Keratinocyte (primary cell): ENCODE data around the gene GCNT3.

Experiments
- EZH2 ChIP-seq: IDR thresholded peaks from one replicate; pipeline ENCODE4 v1.6.1; 2012; ENCODE audit warnings: inconsistent platforms, mild to moderate bottlenecking, low read length, moderate library complexity
- TF ChIP-seq, protein P1 (sequence below), 3 experiments: IDR thresholded peaks in 1 of 3; conservative IDR thresholded peaks in 1 of 3; optimal IDR thresholded peaks in 1 of 3; 2 replicates in 2 of 3; 3 replicates in 1 of 3; pipeline versions ENCODE3 to v1.5.1; 2011; ENCODE audit warnings: low read length in 3 of 3, mild to moderate bottlenecking in 3 of 3, moderate library complexity in 2 of 3, control low read depth in 1 of 3, inconsistent platforms in 1 of 3; ENCODE audit not compliant: insufficient read depth in 2 of 3; ENCODE audit errors: extremely low read depth in 1 of 3

DNA sequence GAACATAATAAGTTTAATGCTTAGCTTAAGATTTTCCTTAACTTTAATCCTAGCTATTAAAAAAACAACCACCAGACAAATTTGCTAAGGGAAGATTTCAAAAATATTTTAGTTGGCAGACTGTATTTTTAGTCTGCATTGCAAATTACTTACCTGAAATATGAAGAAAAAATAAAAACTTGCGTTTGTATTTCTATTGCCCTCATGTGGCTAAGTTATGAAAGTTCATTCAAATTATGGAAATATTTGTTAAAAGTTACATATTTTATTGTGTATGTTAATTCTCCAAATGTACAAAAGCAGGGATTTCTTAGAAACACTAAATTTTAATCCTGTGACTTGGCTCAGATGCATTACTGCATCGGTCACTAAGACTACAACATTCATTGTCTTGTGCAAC lies 30.8 kb downstream of the GCNT3 start:
- TF ChIP-seq, protein P1, sequence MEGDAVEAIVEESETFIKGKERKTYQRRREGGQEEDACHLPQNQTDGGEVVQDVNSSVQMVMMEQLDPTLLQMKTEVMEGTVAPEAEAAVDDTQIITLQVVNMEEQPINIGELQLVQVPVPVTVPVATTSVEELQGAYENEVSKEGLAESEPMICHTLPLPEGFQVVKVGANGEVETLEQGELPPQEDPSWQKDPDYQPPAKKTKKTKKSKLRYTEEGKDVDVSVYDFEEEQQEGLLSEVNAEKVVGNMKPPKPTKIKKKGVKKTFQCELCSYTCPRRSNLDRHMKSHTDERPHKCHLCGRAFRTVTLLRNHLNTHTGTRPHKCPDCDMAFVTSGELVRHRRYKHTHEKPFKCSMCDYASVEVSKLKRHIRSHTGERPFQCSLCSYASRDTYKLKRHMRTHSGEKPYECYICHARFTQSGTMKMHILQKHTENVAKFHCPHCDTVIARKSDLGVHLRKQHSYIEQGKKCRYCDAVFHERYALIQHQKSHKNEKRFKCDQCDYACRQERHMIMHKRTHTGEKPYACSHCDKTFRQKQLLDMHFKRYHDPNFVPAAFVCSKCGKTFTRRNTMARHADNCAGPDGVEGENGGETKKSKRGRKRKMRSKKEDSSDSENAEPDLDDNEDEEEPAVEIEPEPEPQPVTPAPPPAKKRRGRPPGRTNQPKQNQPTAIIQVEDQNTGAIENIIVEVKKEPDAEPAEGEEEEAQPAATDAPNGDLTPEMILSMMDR (optimal IDR thresholded peaks at IDR 0.05 in 1 of 3, IDR thresholded peaks at IDR 0.05 in 1 of 3, conservative IDR thresholded peaks at IDR 0.05 in 1 of 3; ENCODE audit: extremely low read depth in 1 of 3, insufficient read depth in 2 of 3, low read length in 3 of 3), result no peak
- no peak for TF ChIP-seq EZH2
